ENCODE results near the gene TMEM40.
"Not testable (repeated sequence)": the region's sequence is repeated elsewhere in the genome, so short reads cannot be mapped to it uniquely, and the experiment has no call there.

The TMEM40 gene

DNA sequence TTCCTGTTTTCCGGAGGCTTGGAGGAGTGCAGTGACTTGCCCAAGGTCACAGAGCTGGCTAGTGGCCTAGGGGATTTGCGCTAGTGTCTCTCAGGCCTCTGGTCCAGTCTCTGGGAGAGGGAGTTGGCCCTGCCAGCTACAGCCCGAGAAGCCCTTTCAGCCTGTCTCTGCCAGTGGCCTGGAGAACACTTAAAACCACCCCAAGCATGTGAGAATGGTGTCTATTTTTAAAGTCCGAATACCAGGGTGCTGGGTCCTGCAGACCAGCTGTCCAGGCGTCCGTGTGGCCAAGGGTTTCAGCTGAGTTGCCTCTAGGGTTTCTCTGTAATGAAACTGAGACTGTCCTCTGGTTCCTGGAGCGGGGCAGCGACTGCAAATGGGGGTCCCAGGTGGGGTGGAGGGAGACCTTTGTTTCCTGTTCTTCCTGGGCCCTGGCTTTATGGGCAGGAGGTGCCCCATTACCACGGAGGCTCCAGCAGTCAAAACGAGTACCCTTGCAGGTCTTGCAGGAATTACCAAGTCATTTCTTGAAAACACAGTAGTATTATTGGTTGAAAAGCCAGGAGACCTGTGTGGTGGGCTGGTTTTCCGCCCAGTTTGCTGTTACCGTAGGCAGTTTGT lies 39.6 kb upstream of the TMEM40 start:
- no peak for DNase-seq (ENCODE audit: low read depth)
- no peak overlapping the region for H3K4me3 ChIP-seq (ENCODE audit: low read depth, low read length)
- TF ChIP-seq, protein P1, sequence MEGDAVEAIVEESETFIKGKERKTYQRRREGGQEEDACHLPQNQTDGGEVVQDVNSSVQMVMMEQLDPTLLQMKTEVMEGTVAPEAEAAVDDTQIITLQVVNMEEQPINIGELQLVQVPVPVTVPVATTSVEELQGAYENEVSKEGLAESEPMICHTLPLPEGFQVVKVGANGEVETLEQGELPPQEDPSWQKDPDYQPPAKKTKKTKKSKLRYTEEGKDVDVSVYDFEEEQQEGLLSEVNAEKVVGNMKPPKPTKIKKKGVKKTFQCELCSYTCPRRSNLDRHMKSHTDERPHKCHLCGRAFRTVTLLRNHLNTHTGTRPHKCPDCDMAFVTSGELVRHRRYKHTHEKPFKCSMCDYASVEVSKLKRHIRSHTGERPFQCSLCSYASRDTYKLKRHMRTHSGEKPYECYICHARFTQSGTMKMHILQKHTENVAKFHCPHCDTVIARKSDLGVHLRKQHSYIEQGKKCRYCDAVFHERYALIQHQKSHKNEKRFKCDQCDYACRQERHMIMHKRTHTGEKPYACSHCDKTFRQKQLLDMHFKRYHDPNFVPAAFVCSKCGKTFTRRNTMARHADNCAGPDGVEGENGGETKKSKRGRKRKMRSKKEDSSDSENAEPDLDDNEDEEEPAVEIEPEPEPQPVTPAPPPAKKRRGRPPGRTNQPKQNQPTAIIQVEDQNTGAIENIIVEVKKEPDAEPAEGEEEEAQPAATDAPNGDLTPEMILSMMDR (IDR thresholded peaks at IDR 0.05; ENCODE audit: control insufficient read depth, extremely low read depth, insufficient read depth) = no peak

DNA sequence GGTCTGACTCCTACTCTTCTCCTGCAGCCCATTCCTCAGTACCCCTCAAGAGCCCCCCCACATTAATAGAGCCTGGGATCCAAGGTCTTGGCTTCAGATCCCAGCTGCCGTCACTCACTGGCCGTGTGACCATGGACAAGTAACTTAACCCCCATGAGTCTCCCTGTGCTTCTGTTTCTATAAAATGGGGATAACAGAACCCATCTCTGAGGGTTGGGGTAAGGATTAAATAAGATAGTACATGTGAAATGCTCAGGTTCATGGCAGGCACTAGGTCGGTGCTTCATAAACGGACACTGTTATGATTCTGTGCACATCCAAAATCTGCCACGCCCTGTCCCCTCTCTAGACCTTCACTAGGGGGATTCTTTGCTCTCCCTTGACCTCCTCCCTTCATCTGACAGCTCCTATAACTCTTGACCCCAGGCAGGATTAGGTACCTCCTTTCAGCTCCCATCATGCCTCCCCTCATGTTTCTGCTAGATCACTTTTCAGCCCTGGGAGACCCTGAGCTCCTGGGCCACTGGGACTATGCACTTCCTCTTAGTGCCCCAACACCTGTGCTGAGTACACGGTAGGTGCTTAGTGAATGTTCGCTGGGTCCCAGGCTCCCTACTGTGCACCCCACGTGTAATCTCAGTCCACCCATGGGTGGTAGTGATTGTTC lies 39.0 kb upstream of the TMEM40 start:
- no peak for DNase-seq (ENCODE audit: low read depth)
- no peak overlapping the region for H3K4me3 ChIP-seq (ENCODE audit: low read depth, low read length)
- TF ChIP-seq, protein P1 (IDR thresholded peaks at IDR 0.05; ENCODE audit: control insufficient read depth, extremely low read depth, insufficient read depth) = no peak

DNA sequence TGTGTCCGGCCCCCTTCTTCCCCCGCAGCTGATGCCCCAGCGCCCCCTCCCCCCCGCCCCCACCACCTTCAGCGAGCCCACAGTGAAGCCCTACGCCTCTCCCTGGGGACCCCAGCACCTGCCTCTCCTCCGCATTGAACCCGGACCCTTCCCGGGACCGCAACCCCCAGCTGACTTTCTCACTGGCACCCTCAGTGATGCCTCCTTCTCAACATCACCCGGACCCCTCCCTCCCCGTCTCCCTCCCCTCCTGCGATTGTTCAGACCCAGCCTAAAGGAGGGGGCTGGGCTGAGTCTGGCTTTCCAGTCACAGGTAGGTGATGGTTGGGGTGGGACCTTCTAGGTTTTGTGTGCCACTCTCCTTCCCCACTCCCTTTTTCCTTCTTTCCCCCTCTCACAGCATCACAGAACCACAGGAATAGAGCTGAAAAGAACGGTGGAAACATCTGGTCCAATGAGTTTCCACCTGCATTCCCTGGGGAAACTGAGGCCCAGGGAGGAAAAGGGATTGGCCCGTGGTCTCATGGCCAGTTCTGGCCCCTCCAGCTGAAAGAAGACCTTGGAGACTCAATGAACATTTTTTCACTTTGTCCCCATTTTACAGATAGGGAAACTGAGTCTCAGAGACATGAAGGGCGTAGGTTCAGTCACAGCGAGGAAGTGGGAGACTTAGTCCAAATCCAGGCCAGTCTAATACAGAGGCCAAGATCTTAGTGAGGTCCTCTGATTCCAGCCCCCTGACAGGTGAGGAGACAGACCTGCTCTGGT lies 38.2 kb upstream of the TMEM40 start:
- H3K4me3 ChIP-seq (ENCODE audit: low read depth, low read length) = no peak overlapping the region
- DNase-seq (ENCODE audit: low read depth) = no peak
- TF ChIP-seq, protein P1 (IDR thresholded peaks at IDR 0.05; ENCODE audit: control insufficient read depth, extremely low read depth, insufficient read depth) = no peak

DNA sequence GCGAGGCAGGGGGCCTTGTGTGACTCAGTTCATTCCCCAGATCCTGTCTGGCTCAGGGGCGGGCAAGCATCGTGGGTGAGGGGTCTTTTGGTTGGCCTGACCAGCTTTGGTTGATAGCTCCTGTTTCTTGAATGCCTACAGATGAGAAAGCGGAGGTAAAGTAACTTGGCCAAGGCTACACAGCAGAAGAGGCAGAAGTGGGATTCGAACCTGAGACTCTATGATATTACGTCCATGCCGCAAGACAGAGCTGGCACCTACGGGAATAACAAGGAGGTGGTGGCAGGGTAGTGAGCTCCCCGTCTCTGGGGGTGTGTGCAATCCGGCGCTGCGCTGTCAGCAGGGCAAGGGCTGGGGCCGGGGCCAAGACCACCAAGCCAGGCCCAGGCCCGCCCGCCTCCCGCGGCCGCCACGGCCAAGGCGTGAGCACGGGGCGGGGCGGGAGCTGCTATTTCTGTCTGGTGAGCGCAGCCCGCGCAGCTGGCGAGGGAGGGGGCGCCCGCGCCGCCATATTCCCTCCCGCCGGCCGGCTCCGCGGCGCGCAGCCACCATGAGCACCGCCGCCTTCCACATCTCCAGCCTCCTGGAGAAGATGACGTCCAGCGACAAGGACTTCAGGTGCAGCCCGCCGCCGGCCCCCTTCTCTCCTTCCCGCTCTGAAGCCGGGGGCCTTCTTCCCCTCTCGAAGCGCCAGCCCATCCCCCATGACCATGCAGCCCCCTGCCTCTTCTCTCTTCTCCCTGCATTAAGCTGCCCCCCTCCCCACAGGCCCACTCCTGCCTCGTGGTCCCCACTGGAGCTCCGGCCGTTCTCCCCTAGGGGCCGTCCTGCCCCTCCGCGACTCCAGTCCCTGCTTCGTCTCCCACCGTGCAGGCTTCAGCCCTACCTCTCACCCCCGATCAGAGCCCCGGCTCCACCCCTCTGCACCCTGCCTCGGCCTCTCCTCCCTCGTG lies 37.4 kb upstream of the TMEM40 start, which contains the start of gene CAND2:
CAND2 (plus strand) TSS at position 510 of the 953 bp plus-strand sequence; CDS start at position 551, 41 bp downstream.
- TF ChIP-seq, protein P1 (IDR thresholded peaks at IDR 0.05; ENCODE audit: control insufficient read depth, extremely low read depth, insufficient read depth) = no peak
- DNase-seq (ENCODE audit: low read depth) = no peak
- H3K4me3 ChIP-seq (ENCODE audit: low read depth, low read length) = no peak within 1 kb of the TSS

DNA sequence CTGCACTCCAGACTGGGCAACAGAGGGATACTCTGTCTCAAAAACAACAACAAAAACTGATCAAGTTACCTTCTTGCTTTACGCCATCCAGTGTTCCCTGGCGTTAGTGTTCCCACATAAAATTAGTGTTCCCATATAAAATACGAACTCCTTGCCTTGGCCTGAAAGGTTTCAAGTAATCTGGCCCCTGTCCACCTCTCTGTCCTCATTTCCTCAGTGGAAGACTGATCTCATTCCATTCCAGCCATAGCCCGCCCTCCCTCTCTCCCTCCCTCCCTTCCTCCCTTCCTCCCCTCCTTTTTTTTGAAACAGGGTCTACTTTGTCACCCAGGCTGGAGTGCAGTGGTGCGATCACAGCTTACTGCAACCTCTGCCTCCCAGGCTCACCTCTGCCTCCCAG lies 34.6 kb upstream of the TMEM40 start:
- no peak overlapping the region for H3K4me3 ChIP-seq (ENCODE audit: low read depth, low read length)
- TF ChIP-seq, protein P1 (IDR thresholded peaks at IDR 0.05; ENCODE audit: control insufficient read depth, extremely low read depth, insufficient read depth) = no peak
- DNase-seq (ENCODE audit: low read depth) = no peak

DNA sequence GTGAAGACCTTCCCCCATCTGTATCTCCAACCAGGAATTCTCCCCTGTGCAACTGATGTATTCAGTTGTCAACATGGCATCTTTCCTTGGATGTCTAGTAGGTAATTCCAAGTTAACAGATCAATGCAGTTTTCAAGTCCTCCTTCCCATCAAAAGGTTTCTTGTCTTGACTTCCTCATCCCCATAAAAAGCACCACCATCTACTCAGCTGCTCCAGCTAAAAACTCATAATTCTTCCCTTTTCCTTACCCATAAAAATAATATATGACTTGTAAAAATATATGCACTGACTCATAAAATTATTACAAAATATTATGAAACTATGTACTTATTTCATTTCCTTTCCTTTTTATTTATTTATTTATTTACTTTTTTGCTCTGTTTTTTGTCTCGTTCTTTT lies 32.4 kb upstream of the TMEM40 start:
- DNase-seq (ENCODE audit: low read depth) = no peak
- TF ChIP-seq, protein P1 (IDR thresholded peaks at IDR 0.05; ENCODE audit: control insufficient read depth, extremely low read depth, insufficient read depth) = no peak
- no peak overlapping the region for H3K4me3 ChIP-seq (ENCODE audit: low read depth, low read length)

DNA sequence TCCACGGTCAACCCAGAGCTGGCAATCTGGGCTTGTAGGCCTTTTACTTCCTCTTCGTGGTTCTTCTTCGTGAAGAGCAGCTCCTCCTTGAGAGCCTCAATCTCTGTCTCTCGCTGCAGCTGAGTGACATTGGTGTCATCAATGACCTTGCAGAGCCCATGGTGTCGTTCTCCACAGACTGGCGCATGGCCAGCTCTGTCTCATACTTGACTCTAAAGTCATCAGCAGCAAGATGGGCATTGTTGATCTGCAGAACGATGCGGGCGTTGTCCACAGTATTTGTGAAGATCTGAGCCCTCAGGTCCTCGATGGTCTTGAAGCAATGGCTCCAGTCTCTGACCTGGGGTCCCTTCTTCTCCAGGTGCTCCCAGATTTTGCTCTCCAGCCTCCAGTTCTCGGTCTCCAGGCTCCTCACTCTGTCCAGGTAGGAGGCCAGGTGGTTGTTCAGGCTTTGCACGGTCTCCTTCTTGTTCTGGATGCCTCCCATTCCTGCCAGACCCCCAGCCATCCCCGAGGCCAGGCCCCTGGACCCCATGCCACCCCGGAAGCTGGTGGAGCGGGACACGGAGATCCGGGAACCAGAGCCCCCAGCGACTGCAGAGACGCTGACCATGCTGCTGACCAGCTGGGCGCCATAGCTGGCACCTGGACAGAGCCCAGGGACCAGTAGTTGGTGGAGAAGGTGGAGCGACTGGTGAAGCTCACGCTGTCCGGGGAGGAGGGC lies 29.1 kb upstream of the TMEM40 start:
- DNase-seq (ENCODE audit: low read depth); H3K4me3 ChIP-seq (ENCODE audit: low read depth, low read length): not testable (repeated sequence)

Data from LNCaP clone FGC (cell line).